ENCODE results near the gene PFDN1. TPM values are rescaled to one million over a fixed set of nuclear protein-coding genes. Genes with fewer than 3 reads are reported as not detected.
A peak's percentile ranks its signal among the peaks of the same experiment; 100 is the strongest.

PFDN1 gene
- total RNA-seq, 1 experiment from 2014 or later: 91.9 TPM

- intact Hi-C loops (cut with micrococcal nuclease): loop anchor here (5.0 kb wide), 2 partner anchors 37 to 52 kb away; no protein-coding TSS in a partner anchor
- no TSS peak for BruUV-seq (replicated peaks)
- H3K4me3 ChIP-seq (ENCODE audit: low read length): no peak overlapping the region
- DNase-seq (no peak), ATAC-seq (no peak)
- no peaks in the 10 kb centered on the region for H4K20me1 ChIP-seq (ENCODE audit: low read length)
- no peaks in the 10 kb centered on the region for H3K27me3 ChIP-seq (ENCODE audit: low read length)
- H3F3A ChIP-seq (ENCODE audit: low read length, unreplicated experiment): no peaks in the 10 kb centered on the region
- H3K9me2 ChIP-seq (replicated peaks; ENCODE audit: low read length): no peaks in the 10 kb centered on the region
- ChIA-PET CTCF (interaction anchor here (2.0 to 2.6 kb wide), 2 partner anchors 16 to 85 kb away, joined by 31 to 40 read pairs; partner anchors contain the start of gene HBEGF), POLR2A (ENCODE audit: unreplicated experiment) (interaction anchor here (2.2 kb wide), 1 partner anchor 86 kb away, joined by 21 read pairs; the partner anchor contains the start of gene HBEGF)
- H2AFZ ChIP-seq (ENCODE audit: low read length): no peak overlapping the region
- H3K27ac ChIP-seq (ENCODE audit: low read length): no peak overlapping the region
- TF ChIP-seq CTCF (conservative IDR thresholded peaks at IDR 0.05; ENCODE audit: low read depth, low read length) (no peak), EZH2 (IDR thresholded peaks at IDR 0.05; ENCODE audit: low read length, unreplicated experiment) (no peak), EZH2phosphoT487 (IDR thresholded peaks at IDR 0.05; ENCODE audit: borderline replicate concordance, low read length) (no peak)
- no peaks in the 10 kb centered on the region for H3K9me3 ChIP-seq (ENCODE audit: low read length)
- no peak overlapping the region for H3K4me2 ChIP-seq (ENCODE audit: low read length)
- peaks cover 17% of the 10 kb centered on the region for H3K36me3 ChIP-seq (ENCODE audit: low read depth, low read length)
- H3K79me2 ChIP-seq (ENCODE audit: low read length): peaks cover 56% of the 10 kb centered on the region
- H3K4me1 ChIP-seq (ENCODE audit: insufficient read depth, low read length): peaks cover 26% of the 10 kb centered on the region
- no peak overlapping the region for H3K9ac ChIP-seq (ENCODE audit: low read length)
Measured at GRCh38 chr5:140260089-140260656, 42.7 kb downstream of the PFDN1 start.

GRCh38 chr5:140259500-140259899 lies 43.4 kb downstream of the PFDN1 start:
- Histone ChIP-seq H3K9ac (ENCODE audit: low read length) (no peak overlapping the region), H2AFZ (ENCODE audit: low read length) (no peak overlapping the region), H3K27ac (ENCODE audit: low read length) (no peak overlapping the region), H3K4me2 (ENCODE audit: low read length) (no peak overlapping the region), H4K20me1 (ENCODE audit: low read length) (no peaks in the 10 kb centered on the region), H3K9me3 (ENCODE audit: low read length) (no peaks in the 10 kb centered on the region), H3K4me3 (ENCODE audit: low read length) (no peak overlapping the region), H3K36me3 (ENCODE audit: low read depth, low read length) (peaks cover 18% of the 10 kb centered on the region), H3K9me2 (replicated peaks; ENCODE audit: low read length) (no peaks in the 10 kb centered on the region), H3K27me3 (ENCODE audit: low read length) (no peaks in the 10 kb centered on the region), H3K4me1 (ENCODE audit: insufficient read depth, low read length) (peaks cover 30% of the 10 kb centered on the region), H3K79me2 (ENCODE audit: low read length) (peaks cover 56% of the 10 kb centered on the region), H3F3A (ENCODE audit: low read length, unreplicated experiment) (no peaks in the 10 kb centered on the region)
- CTCF ChIA-PET: no interaction called here
- BruUV-seq (replicated peaks): no TSS peak
- POLR2A ChIA-PET (ENCODE audit: unreplicated experiment): no interaction called here
- DNase-seq (peak; percentile 29), ATAC-seq (no peak)
- no peak for TF ChIP-seq EZH2 (IDR thresholded peaks at IDR 0.05; ENCODE audit: low read length, unreplicated experiment)
- TF ChIP-seq EZH2phosphoT487 (IDR thresholded peaks at IDR 0.05; ENCODE audit: borderline replicate concordance, low read length): no peak
- no peak for TF ChIP-seq CTCF (conservative IDR thresholded peaks at IDR 0.05; ENCODE audit: low read depth, low read length)
- intact Hi-C loops (cut with micrococcal nuclease): no loop called here

GRCh38 chr5:140258873-140259272 lies 44.0 kb downstream of the PFDN1 start:
- H3K27me3 ChIP-seq (ENCODE audit: low read length): no peaks in the 10 kb centered on the region
- no peak overlapping the region for H3K9ac ChIP-seq (ENCODE audit: low read length)
- H3K27ac ChIP-seq (ENCODE audit: low read length): no peak overlapping the region
- no peak overlapping the region for H3K4me2 ChIP-seq (ENCODE audit: low read length)
- H2AFZ ChIP-seq (ENCODE audit: low read length): no peak overlapping the region
- no peaks in the 10 kb centered on the region for H3K9me2 ChIP-seq (replicated peaks; ENCODE audit: low read length)
- ATAC-seq (no peak), DNase-seq (no peak)
- CTCF ChIA-PET: no interaction called here
- H3F3A ChIP-seq (ENCODE audit: low read length, unreplicated experiment): no peaks in the 10 kb centered on the region
- H3K9me3 ChIP-seq (ENCODE audit: low read length): no peaks in the 10 kb centered on the region
- H4K20me1 ChIP-seq (ENCODE audit: low read length): no peaks in the 10 kb centered on the region
- no peak overlapping the region for H3K4me3 ChIP-seq (ENCODE audit: low read length)
- TF ChIP-seq EZH2 (IDR thresholded peaks at IDR 0.05; ENCODE audit: low read length, unreplicated experiment) (no peak), CTCF (conservative IDR thresholded peaks at IDR 0.05; ENCODE audit: low read depth, low read length) (no peak), EZH2phosphoT487 (IDR thresholded peaks at IDR 0.05; ENCODE audit: borderline replicate concordance, low read length) (no peak)
- BruUV-seq (replicated peaks): no TSS peak
- intact Hi-C loops (cut with micrococcal nuclease): no loop called here
- peaks cover 18% of the 10 kb centered on the region for H3K36me3 ChIP-seq (ENCODE audit: low read depth, low read length)
- POLR2A ChIA-PET (ENCODE audit: unreplicated experiment): interaction anchor here (0.6 to 1.1 kb wide), 2 partner anchors 64 to 88 kb away, joined by 4 to 14 read pairs; no protein-coding TSS in a partner anchor
- peaks cover 36% of the 10 kb centered on the region for H3K4me1 ChIP-seq (ENCODE audit: insufficient read depth, low read length)
- H3K79me2 ChIP-seq (ENCODE audit: low read length): peaks cover 56% of the 10 kb centered on the region
